ENCODE results near the gene PTH2R. TPM values are rescaled to one million over a fixed set of nuclear protein-coding genes. Genes with fewer than 3 reads are reported as not detected.
"Not testable (repeated sequence)": the region's sequence is repeated elsewhere in the genome, so short reads cannot be mapped to it uniquely, and the experiment has no call there.

The PTH2R gene
- total RNA-seq, 1 experiment from 2014 or later: not detected

DNA sequence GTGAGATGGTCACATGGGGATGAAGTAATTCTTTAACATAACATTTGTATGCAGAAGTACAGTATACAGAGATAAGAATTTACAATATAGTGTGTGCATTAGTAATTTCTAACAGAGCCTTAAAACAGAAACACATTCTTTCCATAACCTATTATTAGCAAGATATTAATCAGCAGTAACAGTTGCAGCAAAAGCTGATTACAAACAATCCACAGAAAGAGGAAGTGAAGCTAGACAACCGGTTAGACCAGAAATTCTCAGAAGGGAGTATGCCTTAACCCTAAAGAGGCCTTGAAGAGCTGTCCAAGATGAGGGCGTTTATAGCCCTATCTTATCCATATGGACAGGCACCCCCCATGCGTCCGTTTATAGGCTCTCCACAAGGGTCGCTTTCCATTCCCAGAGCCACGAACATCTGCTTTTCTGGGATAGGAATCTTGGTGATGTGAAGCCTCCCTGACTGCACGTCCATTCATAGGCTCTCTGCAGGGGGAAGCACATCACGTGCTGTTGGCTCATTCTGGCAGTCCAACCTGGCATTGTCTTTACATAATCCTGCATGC lies 75.9 kb downstream of the PTH2R start:
- not testable (repeated sequence) for DNase-seq (ENCODE audit: low spot score)

DNA sequence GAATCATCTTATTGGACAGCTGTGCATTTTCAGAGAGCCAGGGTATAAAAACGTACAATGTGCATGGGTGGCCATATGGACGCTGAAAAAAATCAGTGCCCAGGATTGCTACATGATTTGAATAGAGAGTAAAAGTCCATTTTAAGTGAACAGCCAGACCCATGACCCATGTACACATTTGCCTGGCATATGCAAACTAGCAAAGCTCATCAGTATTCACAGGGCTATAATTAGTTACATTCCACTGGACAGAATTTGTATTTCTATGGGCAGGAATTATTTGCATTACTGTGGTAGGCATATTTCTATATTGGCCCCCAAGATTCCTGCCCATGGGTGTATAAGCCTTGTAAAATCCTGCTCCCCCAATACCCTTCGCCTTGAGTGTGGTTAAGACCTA lies 78.8 kb downstream of the PTH2R start:
- DNase-seq (ENCODE audit: low spot score): no peak

DNA sequence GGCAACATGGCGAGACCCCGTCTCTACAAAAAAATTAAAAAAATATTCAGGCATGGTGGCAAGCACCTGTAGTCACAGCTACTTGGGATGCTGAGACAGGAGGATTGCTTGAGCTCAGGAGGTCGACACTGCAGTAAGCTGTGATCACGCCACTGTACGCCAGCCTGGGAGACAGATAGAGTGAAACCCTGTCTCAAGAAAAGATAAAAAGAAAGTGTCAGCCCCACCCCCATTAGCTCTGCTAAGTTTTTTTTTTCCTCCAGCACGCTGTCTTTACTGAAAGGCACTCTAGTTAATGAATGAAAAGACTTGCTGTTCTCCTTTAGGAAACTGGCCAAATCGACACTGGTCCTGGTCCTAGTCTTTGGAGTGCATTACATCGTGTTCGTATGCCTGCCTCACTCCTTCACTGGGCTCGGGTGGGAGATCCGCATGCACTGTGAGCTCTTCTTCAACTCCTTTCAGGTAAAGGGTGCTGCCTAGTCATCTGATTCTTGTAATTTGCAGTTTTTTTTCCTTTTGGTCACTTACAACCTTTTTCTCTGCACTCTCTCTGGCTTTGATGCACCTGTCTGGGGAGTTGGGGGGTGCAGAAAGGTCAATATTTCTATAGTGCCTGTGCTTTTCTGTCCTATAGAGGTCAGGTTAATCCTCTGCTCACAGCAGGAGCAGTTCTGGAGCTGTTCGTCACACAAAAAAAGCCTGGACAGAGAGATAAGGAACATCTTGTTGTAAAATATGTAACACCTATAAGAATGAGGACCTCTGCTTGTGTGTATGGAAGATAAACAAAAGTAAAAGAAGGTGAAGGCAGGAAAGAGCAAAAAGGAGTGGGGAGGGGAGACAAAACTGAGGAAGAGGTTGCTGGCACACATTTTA lies 82.3 kb downstream of the PTH2R start:
- DNase-seq (ENCODE audit: low spot score): no peak

DNA sequence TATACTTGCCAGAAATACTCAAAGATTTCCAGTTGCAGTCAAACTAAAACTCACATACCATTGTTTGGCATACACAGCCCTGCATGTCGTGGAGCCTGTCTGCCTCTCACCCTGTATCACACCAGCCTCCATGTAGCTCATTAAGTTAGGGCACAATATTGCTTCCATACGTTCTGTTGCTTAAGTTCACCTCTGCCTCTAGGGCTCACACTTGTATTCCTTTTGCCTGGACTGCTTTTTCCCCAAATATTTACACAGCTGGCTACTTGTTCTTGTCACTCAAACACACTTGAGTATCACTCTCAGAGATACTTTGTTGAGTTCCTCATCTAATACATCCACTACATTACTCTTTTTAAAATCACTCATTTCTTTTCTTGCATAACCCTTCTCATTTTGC lies 83.1 kb downstream of the PTH2R start:
- DNase-seq (ENCODE audit: low spot score): no peak

DNA sequence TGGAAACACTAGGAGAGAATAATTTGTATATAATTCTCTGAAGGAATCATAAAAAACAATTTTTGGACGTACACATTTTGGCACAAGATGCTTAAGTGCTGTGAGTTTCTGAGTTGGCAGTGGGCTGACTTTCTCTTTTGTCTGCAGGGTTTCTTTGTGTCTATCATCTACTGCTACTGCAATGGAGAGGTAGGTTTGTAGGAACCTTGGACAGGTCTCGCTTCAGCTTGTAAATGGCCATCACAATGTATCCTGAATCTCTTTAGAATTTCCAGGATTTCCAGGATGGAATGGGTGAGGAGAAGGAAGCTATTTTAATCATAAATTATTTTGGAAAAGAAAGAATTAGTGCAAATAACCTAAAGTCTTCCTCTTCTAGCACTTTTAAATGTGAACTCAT lies 83.9 kb downstream of the PTH2R start:
- no peak for DNase-seq (ENCODE audit: low spot score)

DNA sequence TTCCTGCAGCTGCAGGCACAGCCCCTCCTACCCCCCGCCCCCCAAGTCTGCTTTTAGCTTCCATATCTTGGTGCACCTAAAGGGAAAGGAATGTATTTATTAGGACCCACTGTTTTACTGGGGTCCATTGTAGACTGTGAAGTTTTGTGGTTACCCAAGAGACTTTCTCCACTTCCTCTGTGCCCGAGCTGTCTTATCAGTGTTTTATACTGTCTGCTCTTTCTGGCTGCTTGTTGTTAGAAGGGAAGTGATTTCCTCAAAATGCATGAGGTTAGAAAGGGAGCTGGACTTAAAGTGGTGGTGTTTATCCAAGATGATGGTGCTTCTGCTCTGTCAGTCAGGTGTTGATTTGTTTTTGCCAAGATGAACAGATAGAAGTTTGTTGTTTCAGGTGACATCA lies 85.0 kb downstream of the PTH2R start:
- DNase-seq (ENCODE audit: low spot score): no peak

DNA sequence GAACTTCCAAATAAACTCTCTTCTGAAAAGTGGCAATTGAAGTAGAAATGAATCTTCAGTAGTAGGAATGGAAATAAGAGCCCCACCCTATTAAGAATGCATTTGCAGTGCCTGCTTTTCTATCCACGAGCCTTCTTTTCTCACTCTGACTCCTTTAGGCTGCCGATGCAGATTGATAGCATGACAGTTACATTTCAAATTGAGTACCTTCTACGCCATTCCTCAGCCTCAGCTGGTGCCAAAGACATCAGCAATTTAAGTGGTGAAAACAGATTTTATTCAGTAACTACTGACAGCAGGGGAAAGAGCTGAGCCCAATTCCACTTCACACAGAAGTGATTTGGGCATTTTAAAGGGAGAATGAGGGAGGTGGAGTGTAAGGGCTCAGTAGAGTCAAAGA lies 85.5 kb downstream of the PTH2R start:
- no peak for DNase-seq (ENCODE audit: low spot score)

DNA sequence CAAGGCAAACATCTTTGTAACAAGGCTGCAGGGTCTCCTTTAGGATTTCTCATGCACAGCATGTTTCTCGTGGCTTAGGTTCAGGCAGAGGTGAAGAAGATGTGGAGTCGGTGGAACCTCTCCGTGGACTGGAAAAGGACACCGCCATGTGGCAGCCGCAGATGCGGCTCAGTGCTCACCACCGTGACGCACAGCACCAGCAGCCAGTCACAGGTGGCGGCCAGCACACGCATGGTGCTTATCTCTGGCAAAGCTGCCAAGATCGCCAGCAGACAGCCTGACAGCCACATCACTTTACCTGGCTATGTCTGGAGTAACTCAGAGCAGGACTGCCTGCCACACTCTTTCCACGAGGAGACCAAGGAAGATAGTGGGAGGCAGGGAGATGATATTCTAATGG lies 86.6 kb downstream of the PTH2R start:
- no peak for DNase-seq (ENCODE audit: low spot score)

DNA sequence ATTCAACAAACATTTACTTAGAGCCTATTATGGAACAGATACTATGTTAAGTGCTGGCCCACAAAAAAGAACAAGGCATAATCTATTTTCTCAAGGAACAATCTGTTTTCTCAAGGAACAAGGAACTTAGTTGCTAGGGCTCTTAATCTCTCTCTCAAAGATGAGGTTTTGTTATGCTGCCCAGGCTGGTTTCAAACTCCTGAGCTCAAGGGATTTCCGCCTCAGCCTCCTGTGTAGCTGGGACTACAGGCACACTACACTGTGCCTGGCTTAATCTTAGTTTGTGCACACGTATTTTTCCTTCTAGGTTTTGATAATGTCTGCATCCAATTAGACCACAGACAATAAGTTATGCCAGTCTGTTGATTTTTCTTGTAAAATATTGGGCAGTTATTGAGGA lies 89.5 kb downstream of the PTH2R start:
- no peak for DNase-seq (ENCODE audit: low spot score)

DNA sequence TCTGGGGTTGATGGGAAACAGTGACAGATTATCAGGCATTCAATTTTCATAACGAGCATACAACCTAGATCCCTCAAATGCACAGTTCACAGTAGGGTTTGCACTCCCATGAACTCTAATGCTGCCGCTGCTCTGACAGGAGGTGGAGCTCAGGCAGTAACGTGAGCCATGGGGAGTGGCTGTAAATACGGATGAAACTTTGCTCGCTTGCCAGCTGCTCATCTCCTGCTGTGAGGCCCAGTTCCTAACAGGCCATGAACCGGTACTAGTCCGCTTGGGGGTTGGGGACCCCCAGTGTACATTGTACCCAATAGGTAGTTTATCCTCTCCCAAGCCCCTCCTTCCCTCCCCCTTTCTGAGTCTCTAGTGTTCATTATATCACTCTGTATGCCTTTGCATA lies 94.6 kb downstream of the PTH2R start:
- peak; percentile 4 for DNase-seq (ENCODE audit: low spot score)

DNA sequence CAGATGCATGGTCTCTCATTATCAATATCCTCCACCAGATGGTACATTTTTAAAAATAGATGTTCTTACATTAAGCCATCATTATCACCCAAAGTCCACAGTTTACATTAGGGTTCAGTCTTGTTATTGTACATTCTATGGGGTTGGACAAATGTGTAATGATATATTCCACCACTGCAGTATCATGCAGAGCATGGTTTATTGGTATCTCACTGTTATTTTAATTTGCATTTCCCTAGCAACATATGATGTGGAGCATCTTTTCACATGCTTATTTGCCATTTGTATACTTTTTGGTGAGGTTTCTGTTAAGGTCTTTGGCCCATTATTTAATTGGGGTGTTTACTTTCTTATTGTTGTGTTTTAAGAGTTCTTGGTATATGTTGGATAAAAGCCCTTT lies 95.7 kb downstream of the PTH2R start:
- no peak for DNase-seq (ENCODE audit: low spot score)

DNA sequence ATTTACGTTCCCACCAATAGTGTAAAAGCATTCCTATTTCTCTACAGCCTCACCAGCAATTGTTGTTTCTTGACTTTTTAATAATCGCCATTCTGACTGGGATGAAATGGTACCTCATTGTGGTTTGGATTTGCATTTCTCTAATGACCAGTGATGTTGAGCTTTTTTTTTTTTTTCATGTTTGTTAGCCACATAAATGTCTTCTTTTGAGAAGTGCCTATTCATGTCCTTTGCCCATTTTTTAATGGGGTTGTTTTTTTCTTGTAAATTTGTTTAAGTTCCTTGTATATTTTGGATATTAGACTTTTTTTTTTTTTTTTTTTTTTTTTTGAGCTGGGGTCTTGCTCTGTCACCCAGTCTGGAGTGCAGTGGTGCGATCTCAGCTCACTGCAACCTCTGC lies 98.8 kb downstream of the PTH2R start:
- not testable (repeated sequence) for DNase-seq (ENCODE audit: low spot score)

DNA sequence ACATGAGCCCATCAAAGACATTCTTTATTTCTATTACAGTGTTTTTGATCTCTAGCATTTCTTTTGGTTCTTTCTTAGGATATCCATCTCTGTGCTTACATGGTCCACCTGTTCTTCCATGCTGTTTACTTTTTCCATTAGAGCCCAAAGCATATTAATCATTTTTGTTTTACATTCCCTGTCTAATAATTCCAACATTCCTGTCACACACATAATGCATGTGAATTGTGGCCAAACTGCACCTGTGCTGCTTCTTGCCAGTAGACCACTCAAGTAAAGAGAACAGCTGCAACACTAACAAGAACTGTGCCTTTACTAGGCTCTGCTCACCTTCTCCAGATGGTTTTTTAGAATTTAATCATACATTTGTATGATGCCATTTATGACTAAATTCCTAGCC lies 103.0 kb downstream of the PTH2R start:
- DNase-seq (ENCODE audit: low spot score): no peak

DNA sequence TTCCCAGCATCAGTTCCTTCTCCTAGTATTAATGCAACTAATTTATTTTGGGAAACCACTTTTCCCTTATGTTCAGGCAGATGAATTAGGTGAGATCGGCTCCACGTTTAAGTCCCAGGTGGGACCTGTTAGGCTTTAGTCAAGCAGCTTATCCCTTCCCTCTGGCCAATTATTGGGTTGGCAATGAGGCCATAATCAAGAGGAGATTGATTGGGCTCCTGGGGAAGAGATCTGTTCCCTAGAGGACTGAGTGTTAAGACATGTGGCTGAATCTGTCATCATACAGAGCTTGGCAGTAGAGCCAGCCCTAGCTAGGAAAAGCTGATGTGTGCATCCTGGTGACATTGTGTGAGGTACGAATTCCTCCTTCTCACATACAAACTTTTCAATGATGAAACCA lies 104.4 kb downstream of the PTH2R start:
- DNase-seq (ENCODE audit: low spot score): no peak

DNA sequence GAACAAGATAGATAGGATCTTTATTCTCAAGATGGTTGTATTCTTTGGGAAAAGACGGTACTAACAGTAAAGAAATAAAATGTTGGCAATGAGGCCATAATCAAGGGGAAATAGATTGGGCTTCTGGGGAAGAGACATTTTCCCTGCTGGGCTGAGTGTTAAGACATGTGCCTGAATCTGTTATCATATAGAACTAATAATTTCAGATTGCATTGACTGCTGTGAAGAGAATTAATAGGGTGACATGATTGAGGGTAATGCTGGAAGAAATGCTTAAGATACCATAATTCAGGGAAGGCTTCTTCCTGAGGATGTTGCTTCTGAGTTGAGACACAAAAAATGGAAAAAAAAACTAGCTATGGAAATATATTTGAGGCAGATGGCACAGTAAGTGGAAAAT lies 105.0 kb downstream of the PTH2R start:
- DNase-seq (ENCODE audit: low spot score): no peak

DNA sequence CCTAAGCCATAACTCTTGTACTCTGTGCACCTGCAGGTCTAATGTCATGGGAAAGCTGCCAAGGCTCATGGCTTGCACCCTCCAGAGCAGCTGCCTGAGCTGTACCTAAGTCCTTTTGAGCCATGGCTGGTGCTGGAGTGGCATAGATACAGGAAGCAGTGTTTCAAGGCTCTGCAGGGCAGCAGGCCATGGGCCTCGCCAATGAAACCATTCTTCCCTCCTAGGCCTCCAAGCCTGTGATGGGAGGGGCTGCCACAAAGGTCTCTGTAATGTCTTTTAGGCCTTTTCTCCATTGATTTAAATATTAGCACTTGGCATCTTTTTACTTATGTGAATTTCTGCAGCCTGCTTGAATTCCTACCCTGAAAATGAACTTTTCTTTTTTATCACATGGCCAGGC lies 108.5 kb downstream of the PTH2R start:
- no peak for DNase-seq (ENCODE audit: low spot score)

DNA sequence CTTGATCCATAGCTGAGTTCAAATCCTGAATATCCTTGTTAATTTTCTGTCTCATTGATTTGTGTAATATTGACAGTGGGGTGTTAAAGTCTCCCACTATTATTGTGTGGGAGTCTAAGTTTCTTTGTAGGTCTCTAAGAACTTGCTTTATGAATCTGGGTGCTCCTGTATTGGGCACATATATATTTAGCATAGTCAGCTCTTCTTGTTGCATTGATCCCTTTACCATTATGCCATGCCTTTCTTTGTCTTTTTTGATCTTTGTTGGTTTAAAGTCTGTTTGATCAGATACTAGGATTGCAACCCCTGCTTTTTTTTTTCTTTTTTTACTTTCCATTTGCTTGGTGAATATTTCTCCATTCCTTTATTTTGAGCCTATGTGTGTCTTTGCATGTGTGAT lies 116.5 kb downstream of the PTH2R start:
- not testable (repeated sequence) for DNase-seq (ENCODE audit: low spot score)

DNA sequence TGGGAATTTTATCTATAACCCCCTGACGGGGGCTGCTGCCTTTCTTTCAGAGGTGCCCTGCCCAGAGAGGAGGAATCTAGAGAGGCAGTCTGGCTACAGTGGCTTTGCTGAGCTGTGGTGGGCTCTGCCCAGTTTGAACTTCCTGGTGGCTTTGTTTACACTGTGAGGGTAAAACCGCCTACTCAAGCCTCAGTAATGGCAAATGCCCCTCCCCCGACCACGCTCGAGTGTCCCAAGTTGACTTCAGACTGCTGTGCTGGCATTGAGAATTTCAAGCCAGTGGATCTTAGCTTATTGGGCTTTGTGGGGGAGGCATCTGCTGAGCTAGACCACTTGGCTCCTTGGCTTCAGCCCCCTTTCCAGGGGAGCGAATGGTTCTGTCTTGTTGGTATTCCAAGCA lies 118.6 kb downstream of the PTH2R start:
- DNase-seq (ENCODE audit: low spot score): not testable (repeated sequence)

DNA sequence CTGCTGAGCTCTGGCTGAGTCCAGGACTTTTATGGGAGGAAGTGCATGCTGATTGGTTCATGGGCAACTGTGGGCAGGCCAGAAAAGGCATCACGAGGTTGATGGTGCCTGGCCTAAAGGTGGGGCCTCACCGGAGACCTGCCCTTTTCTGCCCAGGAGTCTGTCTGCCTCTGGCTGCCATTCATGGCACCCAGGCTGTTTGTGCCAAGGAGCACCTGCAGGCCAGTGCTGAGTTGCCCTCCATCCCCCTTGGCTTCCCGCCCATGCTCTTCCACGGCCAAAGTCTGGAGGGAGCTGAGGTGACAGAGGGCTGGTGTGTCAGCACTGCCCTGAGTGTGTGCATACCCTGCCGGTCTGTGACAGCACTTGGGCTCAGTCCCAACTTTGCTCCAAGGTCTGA lies 123.2 kb downstream of the PTH2R start:
- DNase-seq (ENCODE audit: low spot score): no peak

DNA sequence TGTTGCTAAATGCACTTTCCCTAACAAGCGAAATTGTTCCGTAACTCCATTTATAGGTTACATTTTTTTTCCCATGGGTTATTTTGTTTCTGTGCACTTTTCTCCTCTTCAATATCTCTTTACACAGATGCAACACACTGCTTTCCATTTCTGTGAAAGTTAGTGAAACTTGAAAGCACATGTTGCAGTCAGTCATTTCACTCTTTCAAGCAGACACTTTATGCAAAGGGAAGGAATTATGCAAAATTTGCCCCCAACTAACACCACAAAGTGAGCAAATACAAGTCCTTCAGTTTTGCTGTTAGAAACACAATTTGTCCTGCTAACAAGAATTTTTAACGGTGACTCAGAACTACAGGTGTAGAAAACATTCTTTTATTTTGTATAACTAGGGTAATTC lies 124.8 kb downstream of the PTH2R start:
- DNase-seq (ENCODE audit: low spot score): no peak

DNA sequence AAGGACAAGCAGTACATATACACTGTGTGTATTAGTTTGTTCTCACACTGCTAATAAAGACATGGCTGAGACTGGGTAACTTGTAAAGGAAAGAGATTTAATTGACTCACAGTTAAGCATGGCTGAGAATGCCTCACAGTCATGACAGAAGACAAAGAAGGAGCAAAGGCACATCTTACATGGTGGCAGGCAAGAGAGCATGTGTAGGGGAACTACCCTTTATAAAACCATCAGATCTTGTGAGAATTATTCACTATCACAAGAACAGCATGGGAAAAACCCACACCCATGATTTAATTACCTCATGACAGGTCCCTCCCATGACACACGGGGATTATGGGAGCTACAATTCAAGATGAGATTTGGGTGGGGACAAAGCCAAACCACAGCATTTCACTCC lies 129.0 kb downstream of the PTH2R start:
- not testable (repeated sequence) for DNase-seq (ENCODE audit: low spot score)

DNA sequence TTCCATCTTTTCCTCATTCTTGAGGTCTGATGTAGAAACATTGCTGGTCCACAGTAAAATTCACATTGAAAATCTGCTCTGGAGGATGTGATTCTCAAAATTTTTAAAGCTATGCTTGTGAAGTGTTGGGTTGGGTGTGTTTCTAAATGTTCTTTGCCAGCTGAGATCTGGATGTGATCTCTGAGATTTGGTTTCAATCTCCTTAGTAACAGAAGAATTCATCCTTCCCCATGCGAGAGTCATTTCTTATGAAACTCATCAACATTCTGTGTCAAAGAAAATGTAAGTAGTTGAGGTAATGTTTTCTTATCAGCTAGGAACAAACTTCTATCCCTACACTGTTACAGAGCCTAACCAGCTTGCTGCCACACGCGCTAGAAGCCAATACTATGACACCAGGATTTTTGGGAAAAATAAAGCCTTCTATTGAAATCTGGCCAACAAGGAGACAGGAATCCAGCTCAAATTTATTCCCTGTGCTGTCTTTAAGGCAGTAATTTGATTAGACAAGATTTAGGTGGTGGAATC lies 134.9 kb downstream of the PTH2R start:
- DNase-seq (ENCODE audit: low spot score): no peak

DNA sequence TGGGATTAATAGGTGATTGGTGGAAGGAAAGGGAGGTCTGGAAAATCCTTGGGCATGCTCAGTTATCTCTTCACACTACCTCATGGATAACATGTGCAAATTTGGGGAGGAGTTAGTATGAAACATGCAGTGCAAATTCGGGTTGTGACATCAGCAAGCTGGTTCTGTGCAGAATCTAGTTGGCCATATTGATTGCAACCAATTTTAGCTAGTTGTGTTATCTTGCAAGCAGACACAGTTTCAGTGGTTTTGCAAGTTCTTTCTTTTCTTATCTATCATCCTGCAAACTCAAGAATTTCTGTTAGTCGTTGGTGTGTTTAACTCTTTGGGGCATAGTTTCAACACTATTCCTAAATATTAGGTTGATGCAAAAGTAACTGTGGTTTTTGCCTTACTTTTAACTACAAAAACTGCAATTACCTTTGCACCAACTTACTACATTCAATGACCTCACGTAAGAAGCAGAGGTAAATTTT lies 135.4 kb downstream of the PTH2R start:
- DNase-seq (ENCODE audit: low spot score): no peak
